IMR-90 (cell line): Measurements from ENCODE around the gene RAPGEF2. TPM values are rescaled to one million over a fixed set of nuclear protein-coding genes. Genes with fewer than 3 reads are reported as not detected.

Experiments
- ATAC-seq: fragments of 200-7000 bp; cut with Tn5 transposase; 2 replicates; pipeline ENCODE4 v1.9.1; 2020; ENCODE audit warnings: low read depth, mild to moderate bottlenecking, moderate library complexity
- BruUV-seq: library from RNA; stranded (reverse); fragments of 400-500 nt; replicated peaks from 2 replicates; lab custom pipeline; 2021; lab: Mats Ljungman, UMichigan
- CTCF ChIA-PET: fragments of 300-600 bp; formaldehyde crosslinking; extraction: SDS; loops from one replicate; lab custom pipeline; 2021; ENCODE audit warnings: antibody characterized with exemption; lab: Yijun Ruan, JAX
- POLR2A ChIA-PET: fragments of 300-600 bp; sonication (Branson Sonifier 250); formaldehyde crosslinking; loops from one replicate; lab custom pipeline; 2022; ENCODE audit warnings: antibody characterized with exemption; ENCODE audit not compliant: unreplicated experiment; lab: Charles Lee
- DNase-seq: peaks from one replicate; pipeline ENCODE4 v3.0.0; 2013
- H2AFZ ChIP-seq: replicated peaks from 2 replicates; pipeline ENCODE3; 2013; ENCODE audit warnings: low read length, mild to moderate bottlenecking; ENCODE audit not compliant: poor library complexity
- H2AK5ac ChIP-seq: 2 replicates; pipeline ENCODE4 v1.6.1; 2013; ENCODE audit warnings: low read depth, low read length, inconsistent platforms
- H2AK9ac ChIP-seq: replicated peaks from 2 replicates; pipeline ENCODE3; 2013; ENCODE audit warnings: mild to moderate bottlenecking, low read depth, low read length, moderate library complexity; ENCODE audit not compliant: poor library complexity
- H2BK120ac ChIP-seq: 2 replicates; pipeline ENCODE4 v1.6.1; 2013; ENCODE audit warnings: low read depth, low read length, inconsistent platforms
- H2BK15ac ChIP-seq: 3 replicates; pipeline ENCODE4 v1.6.1; 2013; ENCODE audit warnings: low read depth, low read length, inconsistent platforms
- H2BK20ac ChIP-seq: 2 replicates; pipeline ENCODE4 v1.6.1; 2013; ENCODE audit warnings: low read depth, mild to moderate bottlenecking, inconsistent platforms, low read length, moderate library complexity
- H2BK5ac ChIP-seq: 2 replicates; pipeline ENCODE4 v1.6.1; 2013; ENCODE audit warnings: mild to moderate bottlenecking, low read depth, low read length, inconsistent platforms; ENCODE audit not compliant: poor library complexity, severe bottlenecking
- H3K14ac ChIP-seq: replicated peaks from 2 replicates; pipeline ENCODE4 v1.6.1; 2013; ENCODE audit warnings: low read depth, low read length, inconsistent platforms
- H3K18ac ChIP-seq: 2 replicates; pipeline ENCODE4 v1.6.1; 2013; ENCODE audit warnings: low read depth, low read length, control low read depth
- H3K23ac ChIP-seq: 2 replicates; pipeline ENCODE4 v1.6.1; 2013; ENCODE audit warnings: low read depth, low read length, inconsistent platforms
- H3K27ac ChIP-seq: 2 replicates; pipeline ENCODE4 v1.5.1; 2013; ENCODE audit warnings: mild to moderate bottlenecking, control low read depth, low read length; ENCODE audit not compliant: insufficient read depth
- H3K27me3 ChIP-seq: 2 replicates; pipeline ENCODE4 v1.6.1; 2013; ENCODE audit warnings: low read length; ENCODE audit not compliant: control insufficient read depth, insufficient read depth
- H3K36me3 ChIP-seq: 2 replicates; pipeline ENCODE4 v1.6.1; 2013; ENCODE audit warnings: low read length, mixed read lengths; ENCODE audit not compliant: control insufficient read depth, insufficient read depth
- H3K4ac ChIP-seq: 2 replicates; pipeline ENCODE4 v1.6.1; 2013; ENCODE audit warnings: low read depth, low read length, inconsistent platforms
- H3K4me1 ChIP-seq: 2 replicates; pipeline ENCODE4 v1.6.1; 2013; ENCODE audit warnings: low read length, mixed read lengths; ENCODE audit not compliant: control insufficient read depth, insufficient read depth
- H3K4me2 ChIP-seq: 2 replicates; pipeline ENCODE4 v1.6.1; 2013; ENCODE audit warnings: low read depth, mild to moderate bottlenecking, control low read depth, low read length, moderate library complexity
- H3K4me3 ChIP-seq: 2 replicates; pipeline ENCODE4 v1.5.1; 2013; ENCODE audit warnings: low read depth, mild to moderate bottlenecking, control low read depth, low read length, moderate library complexity; ENCODE audit not compliant: insufficient read depth
- H3K56ac ChIP-seq: 2 replicates; pipeline ENCODE4 v1.6.1; 2013; ENCODE audit warnings: low read length, inconsistent platforms; ENCODE audit not compliant: insufficient read depth; ENCODE audit errors: extremely low read depth
- H3K79me1 ChIP-seq, 2 experiments: 2 replicates each; pipeline ENCODE4 v1.6.1; 2013; ENCODE audit warnings: low read length in 2 of 2, inconsistent platforms in 1 of 2, low read depth in 1 of 2
- H3K9ac ChIP-seq: 2 replicates; pipeline ENCODE4 v1.6.1; 2013; ENCODE audit warnings: low read depth, low read length, control low read depth
- H3K9me1 ChIP-seq: 2 replicates; pipeline ENCODE4 v1.6.1; 2013; ENCODE audit warnings: low read length, inconsistent platforms; ENCODE audit not compliant: insufficient read depth
- H3K9me3 ChIP-seq: 2 replicates; pipeline ENCODE4 v1.6.1; 2013; ENCODE audit warnings: low read length; ENCODE audit not compliant: control insufficient read depth, insufficient read depth
- H4K20me1 ChIP-seq: 2 replicates; pipeline ENCODE4 v1.6.1; 2013; ENCODE audit warnings: low read length, inconsistent platforms; ENCODE audit not compliant: insufficient read depth
- H4K5ac ChIP-seq: 2 replicates; pipeline ENCODE4 v1.6.1; 2013; ENCODE audit warnings: mild to moderate bottlenecking, low read depth, low read length, control low read depth
- H4K8ac ChIP-seq, 2 experiments: 2 replicates each; pipeline ENCODE4 v1.6.1; 2013; ENCODE audit warnings: low read depth in 2 of 2, low read length in 2 of 2, control low read depth in 1 of 2, inconsistent platforms in 1 of 2
- H4K91ac ChIP-seq: 2 replicates; pipeline ENCODE4 v1.6.1; 2013; ENCODE audit warnings: low read depth, low read length, inconsistent platforms; ENCODE audit not compliant: insufficient read depth
- POLR2A ChIP-seq: IDR thresholded peaks from 2 replicates; pipeline ENCODE4 v1.6.1; 2012; ENCODE audit warnings: mild to moderate bottlenecking, low read depth, low read length
- SMC3 ChIP-seq: fragments of 150-350 bp; IDR thresholded peaks from 2 replicates; pipeline ENCODE4 v1.6.1; 2016; ENCODE audit warnings: low read depth, mild to moderate bottlenecking, antibody characterized with exemption, low read length, moderate library complexity
- dilution Hi-C: fragments of 300-500 bp; cut with HindIII; formaldehyde crosslinking; loops from one replicate; pipeline ENCODE4 v1.14.3; 2018; ENCODE audit warnings: low sequenced_read_pairs; ENCODE audit not compliant: unreplicated experiment
- in situ Hi-C: fragments of 300-500 bp; cut with MboI; formaldehyde crosslinking; loops from 3 replicates; pipeline ENCODE4 v1.14.3; 2019; ENCODE audit warnings: low sequenced_read_pairs, inconsistent platforms, mixed read lengths
- intact Hi-C: fragments of 100-400 bp; cut with micrococcal nuclease; formaldehyde crosslinking; loops from 2 replicates; pipeline ENCODE4 v1.10.0; 2022
- polyA plus RNA-seq, 3 experiments: library from polyadenylated mRNA; depleted of rRNA; stranded (reverse); fragments of >200 nt; gene quantifications; 2 replicates each; pipeline ENCODE4 v1.2.3, GENCODE V29; 2012; ENCODE audit warnings: low replicate concordance in 1 of 3
- total RNA-seq: library from RNA; depleted of rRNA; stranded (reverse); fragments of >200 nt; gene quantifications from 2 replicates; pipeline ENCODE4 v1.2.3, GENCODE V29; 2012
- TF ChIP-seq, protein P1 (sequence below): conservative IDR thresholded peaks from 2 replicates; pipeline ENCODE4 v1.5.1; 2012; ENCODE audit warnings: mild to moderate bottlenecking, low read depth, low read length, improper control_type of control experiment

The RAPGEF2 gene
- total and polyA plus RNA-seq, 2 of the 4 experiments (the other 2 are of a cell fraction) = 27.6 to 109 TPM

DNA sequence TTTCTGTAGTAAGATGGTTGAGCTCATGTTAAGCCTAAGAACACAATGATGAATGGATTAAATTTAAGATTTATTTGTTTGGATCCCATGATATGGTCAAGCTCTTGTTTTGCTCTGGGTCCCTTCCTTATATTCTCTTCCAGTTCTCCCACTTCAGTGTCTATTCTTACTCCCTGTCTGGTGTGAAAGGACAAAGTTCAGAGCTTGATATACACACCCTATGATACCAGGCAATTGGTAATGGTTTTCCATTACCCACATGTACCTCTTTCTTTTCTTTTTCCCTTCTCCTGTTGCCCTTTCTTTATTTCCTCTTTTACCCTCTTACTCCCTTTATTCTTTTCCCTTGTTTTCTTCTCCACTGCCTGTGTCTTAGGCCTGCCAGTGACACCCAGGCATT, 223.6 kb downstream of the RAPGEF2 start:
- in situ Hi-C loops = no loop called here
- peaks cover 14% of the 10 kb centered on the region for H3K36me3 ChIP-seq

More for the DNA sequence above, 223.6 kb downstream of the RAPGEF2 start:
- H3K4me1 ChIP-seq = no peaks in the 10 kb centered on the region
- no peaks in the 10 kb centered on the region for H3K9me3 ChIP-seq
- no peak overlapping the region for H4K91ac ChIP-seq
- H3K79me1 ChIP-seq = peaks cover 1 to 8% of the 10 kb centered on the region in 2 experiments; a peak in 3 of 4 replicates
- no peak overlapping the region; the same call in 1 of the 2 replicates for H3K23ac ChIP-seq
- no peak overlapping the region for H4K8ac ChIP-seq
- H3K27ac ChIP-seq = no peak overlapping the region
- H3K18ac ChIP-seq = no peak overlapping the region
- H2AFZ ChIP-seq = no peak overlapping the region
- no peak overlapping the region for H3K4me3 ChIP-seq
- no peak overlapping the region for H4K5ac ChIP-seq
- DNase-seq (no peak), ATAC-seq (no peak)
- H3K14ac ChIP-seq = no peak overlapping the region
- H4K20me1 ChIP-seq = no peaks in the 10 kb centered on the region
- dilution Hi-C loops = no loop called here
- BruUV-seq = no TSS peak
- H2BK20ac ChIP-seq = no peak overlapping the region
- H3K56ac ChIP-seq = no peak overlapping the region
- CTCF ChIA-PET = interaction anchor here (1.0 kb wide), 1 partner anchor 36 kb away, joined by 3 read pairs; no protein-coding TSS in a partner anchor
- no peak overlapping the region for H2BK5ac ChIP-seq
- no peak overlapping the region for H2BK15ac ChIP-seq
- H3K9ac ChIP-seq = no peak overlapping the region
- H3K9me1 ChIP-seq = peaks cover 3% of the 10 kb centered on the region; the same call in 1 of the 2 replicates
- no peak overlapping the region for H3K4ac ChIP-seq
- H2AK9ac ChIP-seq = no peak overlapping the region
- H3K4me2 ChIP-seq = no peak overlapping the region
- no peak overlapping the region for H2AK5ac ChIP-seq
- H2BK120ac ChIP-seq = no peak overlapping the region
- TF ChIP-seq SMC3 (no peak), POLR2A (no peak)
- TF ChIP-seq, protein P1, sequence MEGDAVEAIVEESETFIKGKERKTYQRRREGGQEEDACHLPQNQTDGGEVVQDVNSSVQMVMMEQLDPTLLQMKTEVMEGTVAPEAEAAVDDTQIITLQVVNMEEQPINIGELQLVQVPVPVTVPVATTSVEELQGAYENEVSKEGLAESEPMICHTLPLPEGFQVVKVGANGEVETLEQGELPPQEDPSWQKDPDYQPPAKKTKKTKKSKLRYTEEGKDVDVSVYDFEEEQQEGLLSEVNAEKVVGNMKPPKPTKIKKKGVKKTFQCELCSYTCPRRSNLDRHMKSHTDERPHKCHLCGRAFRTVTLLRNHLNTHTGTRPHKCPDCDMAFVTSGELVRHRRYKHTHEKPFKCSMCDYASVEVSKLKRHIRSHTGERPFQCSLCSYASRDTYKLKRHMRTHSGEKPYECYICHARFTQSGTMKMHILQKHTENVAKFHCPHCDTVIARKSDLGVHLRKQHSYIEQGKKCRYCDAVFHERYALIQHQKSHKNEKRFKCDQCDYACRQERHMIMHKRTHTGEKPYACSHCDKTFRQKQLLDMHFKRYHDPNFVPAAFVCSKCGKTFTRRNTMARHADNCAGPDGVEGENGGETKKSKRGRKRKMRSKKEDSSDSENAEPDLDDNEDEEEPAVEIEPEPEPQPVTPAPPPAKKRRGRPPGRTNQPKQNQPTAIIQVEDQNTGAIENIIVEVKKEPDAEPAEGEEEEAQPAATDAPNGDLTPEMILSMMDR = no peak
- intact Hi-C loops = no loop called here
- POLR2A ChIA-PET = no interaction called here
- no peaks in the 10 kb centered on the region for H3K27me3 ChIP-seq
